HT1080 (cell line): ENCODE results near the gene PRICKLE1. TPM values are rescaled to one million over a fixed set of nuclear protein-coding genes. Genes with fewer than 3 reads are reported as not detected.
"Not testable (repeated sequence)": the region's sequence is repeated elsewhere in the genome, so short reads cannot be mapped to it uniquely, and the experiment has no call there.

Source experiments
- DNase-seq: peaks from one replicate; pipeline ENCODE4 v3.0.0-alpha.2; 2015; ENCODE audit warnings: low read depth
- total RNA-seq: library from RNA; depleted of rRNA; stranded (reverse); fragments of >200 nt; shearing (Covaris generic); gene quantifications from 2 replicates; pipeline ENCODE4 v1.2.3, GENCODE V29; 2014

The PRICKLE1 gene
- total RNA-seq, 1 experiment from 2014 or later: 8.6 TPM

DNA sequence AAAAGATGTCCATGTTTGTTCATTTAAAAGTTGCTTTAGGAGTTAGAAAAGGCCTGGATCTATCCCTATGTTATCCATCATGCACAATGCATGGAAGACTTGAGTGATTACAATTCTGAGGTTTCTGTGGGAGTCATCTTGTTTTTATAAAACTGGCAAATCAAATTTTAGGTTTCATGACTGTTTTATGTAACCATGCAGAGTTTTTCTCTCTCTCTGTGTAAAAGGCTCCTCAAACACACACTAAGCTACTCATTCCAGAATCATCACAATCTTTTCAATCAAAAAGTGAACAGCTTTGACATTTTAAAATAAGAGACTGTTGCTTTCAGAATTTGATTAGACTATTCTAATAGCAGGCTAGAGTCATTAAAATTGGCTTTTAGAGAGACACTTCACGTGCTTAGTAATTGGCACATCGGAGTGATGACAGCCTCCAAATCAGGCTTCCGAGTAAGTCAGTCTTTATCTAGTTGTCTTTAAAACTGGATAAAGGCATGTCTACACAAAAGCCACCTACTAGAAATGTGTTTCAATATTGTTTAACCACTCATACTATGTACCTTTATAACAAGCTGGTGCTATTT, 31.9 kb downstream of the PRICKLE1 start:
- no peak for DNase-seq

DNA sequence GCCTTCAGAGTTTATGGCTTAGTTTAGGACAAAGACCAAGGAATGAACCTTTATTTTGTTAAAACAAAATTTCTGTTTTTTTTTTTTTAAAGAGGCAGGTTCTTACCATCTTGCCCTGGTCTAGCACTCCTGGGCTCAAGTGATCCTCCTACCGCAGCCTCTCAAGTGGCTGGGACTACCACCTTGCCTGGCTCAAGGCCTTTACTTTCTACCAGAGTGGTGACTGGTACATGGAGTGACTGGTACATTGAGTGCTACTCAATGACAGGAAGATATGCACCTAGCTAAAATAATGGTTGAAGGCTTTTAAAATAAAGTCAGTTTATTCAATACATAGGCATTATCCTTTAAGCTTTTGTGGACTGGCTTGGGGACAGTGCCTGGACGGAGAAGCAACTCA, 32.6 kb downstream of the PRICKLE1 start:
- DNase-seq: no peak

DNA sequence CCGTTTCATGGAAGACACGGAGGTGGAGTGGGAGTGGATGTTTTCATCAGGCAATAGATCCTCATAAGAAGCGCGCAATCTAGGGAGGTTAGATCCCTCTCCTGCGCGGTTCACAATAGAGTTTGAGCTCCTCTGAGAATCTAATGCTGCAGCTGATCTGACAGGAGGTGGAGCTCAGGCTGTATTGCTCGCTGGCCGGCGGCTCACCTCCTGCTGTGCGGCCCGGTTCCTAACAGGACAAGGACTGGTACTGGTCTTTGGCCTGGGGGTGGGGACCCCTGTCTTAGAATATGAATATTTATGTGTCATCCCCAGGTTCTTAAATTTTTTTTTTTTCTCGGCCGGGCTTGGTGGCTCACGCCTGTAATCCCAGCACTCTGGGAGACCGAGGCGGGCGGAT, 36.7 kb downstream of the PRICKLE1 start:
- no peak for DNase-seq

DNA sequence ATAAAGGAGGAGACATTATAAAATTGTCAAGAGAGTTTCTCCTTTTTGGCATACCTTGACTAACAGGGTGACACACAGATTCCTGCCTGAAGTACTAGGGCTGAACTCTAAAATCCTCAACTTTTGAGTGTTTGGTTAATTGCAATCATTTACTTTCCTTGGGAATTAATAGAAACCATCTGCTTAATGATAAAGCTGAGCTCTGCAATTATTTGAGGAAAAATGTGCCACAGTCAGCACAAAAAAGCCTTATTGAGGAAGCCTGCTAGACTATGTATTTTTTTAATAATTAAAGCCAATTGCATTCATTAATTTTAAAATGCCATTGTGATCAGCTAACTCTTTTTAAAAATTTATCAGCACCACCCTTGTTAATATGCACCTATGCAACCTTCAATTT, 38.7 kb downstream of the PRICKLE1 start:
- DNase-seq: no peak

DNA sequence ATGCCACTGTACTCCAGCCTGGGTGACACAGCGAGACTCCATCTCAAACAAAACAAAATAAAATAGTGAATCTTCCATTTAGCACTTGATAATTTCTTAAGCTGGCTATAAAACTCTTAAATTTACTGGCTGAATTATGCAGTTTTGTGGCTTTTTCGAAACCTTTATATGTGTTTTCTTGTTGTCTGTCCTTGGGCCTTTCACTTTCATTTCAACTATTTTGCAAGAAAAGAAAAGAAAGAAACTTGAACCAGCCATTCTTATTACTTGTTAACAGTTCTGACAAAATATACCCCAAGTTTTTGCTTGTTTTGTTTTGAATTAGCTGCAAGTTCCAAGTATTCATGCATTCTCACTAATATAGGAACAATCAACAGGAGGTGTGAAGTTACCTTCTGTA, 42.8 kb downstream of the PRICKLE1 start:
- no peak for DNase-seq

DNA sequence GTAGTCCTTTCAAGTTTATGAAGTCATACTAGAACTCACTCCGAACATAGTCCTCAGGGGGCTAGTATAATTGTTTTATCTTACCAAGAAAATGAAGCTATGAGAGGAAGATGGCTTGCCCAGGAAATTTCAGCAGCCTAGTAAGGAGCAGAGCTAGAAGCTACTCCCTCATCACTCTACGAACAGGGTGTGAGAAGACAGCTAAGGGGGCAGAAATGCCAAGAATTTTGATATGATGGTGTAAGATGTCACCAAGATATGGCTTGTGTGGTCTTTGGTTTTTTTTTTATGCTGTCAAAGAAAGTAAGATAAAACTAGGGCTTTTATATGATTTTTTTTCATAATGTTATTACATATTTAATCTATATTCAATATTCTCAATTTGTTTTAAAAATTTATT, 47.6 kb downstream of the PRICKLE1 start:
- no peak for DNase-seq

DNA sequence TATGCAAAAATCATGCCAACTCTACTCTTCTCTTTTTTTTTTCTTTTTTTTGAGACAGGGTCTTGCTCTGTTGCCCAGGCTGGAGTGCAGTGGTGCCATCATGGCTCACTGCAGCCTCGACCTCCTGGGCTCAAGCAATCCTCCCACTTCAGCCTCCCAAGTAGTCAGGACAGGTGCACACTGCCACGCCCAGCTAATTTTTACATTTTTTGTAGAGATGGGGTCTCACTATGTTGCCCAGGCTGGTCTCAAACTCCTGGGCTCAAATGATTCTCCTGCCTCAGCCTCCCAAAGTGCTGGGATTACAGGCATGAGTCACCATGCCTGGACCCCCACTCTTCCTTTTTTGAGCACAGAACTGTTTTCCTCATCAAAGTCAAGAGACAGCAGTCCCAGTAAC, 48.2 kb downstream of the PRICKLE1 start:
- not testable (repeated sequence) for DNase-seq

DNA sequence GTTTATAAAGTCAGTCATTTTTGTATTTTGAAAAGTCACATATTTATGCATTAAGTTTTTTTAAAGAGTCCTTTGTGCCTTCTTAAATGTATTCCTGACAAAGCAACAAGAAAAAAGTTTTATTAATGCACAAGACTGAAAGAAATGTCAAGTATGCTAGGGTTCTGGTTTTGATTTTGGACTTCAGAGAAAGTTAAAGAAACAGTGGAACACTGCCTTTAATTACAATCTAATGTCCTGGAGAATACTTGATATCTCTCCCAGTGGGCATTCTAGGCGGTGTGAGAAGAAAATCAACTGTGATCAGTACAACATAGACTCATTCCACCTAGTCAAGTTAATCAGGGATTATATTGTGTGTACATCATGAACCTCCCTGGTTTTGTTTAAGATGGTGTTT, 49.9 kb downstream of the PRICKLE1 start:
- no peak for DNase-seq

DNA sequence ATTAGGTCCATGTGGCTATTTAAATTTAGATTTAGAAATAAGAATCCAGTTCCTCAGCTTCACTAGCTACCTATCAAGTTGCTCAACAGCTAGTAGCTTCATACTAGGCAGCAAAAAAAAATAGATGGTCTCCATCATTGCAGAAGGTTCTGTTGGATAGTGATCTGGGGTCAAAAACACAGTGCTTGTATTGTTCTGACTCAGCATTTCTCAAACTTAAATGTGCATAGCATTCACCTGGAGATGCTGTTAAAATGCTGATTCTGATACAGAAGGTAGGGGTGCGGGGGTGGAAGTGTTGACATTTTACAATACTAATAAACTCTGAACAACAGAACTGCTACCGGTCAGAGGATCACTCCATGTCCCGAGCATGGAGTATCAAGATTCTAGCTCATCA, 51.3 kb downstream of the PRICKLE1 start:
- DNase-seq: no peak

DNA sequence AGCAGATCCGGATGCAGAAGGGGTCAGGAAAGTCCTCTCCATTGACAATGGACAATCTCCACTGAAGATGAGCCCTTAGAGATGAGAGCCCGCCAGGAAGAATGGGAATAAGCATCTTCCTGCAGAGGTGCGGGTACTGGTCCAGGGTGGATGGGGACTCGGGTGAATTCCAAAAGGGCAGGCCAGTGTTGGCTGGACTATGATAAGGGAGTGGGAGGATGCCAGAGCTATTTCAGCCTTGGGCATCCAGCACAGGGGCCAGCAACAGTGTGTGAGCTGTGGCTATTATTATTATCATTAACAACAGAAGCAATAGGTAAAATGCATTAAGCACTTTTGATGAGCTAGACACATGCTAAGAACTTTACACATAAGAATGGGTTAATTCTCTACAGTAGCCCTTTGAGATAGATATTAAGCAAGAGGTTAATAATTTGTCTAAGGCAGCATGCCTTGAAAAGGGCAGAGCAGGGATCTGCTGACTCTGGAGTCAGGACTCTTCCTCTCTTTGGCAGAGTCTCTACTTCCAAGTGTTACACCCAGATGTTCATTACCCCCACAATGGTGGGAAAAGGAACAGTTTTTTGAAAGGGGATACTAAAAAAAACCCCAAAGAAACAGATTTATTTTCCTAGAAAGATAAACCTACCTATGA, 55.2 kb downstream of the PRICKLE1 start:
- no peak for DNase-seq

DNA sequence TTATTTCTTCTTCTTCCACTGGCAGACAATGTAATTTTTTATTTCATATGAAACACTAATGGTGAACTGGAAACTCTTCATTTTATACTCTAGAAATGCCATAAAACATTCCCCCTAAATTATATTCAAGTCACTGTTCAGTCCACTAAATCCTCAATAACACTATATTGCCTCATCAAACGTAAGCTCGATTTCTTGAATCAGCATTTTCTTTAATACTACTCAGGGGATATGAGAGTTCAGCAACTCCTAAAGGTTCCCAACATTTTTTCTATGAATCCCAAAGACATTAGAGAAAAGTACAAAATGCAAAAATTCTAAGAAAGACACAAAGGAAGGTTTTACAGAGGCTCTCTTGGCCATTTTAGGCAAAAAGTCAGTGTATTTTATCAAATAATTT, 59.3 kb downstream of the PRICKLE1 start:
- DNase-seq: no peak

DNA sequence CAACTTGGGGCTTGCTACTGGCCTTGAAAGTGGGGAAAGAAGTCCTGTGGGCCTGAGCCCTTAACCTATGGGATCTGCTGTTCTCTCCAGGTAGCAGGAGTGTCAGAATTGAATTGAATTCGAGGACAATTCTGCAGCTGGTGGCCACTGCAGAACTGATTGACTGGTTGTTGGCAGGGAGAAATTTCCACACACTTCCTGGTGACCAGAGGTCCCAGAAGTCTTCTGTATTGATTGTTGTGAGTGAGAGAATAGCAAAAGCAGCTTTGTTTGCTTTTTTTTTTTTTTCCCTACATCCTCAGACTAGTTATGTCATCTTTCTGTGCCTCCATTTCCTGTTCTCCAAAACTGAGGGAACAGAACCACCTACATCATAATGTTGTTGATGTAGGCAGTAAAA, 64.1 kb downstream of the PRICKLE1 start:
- DNase-seq: no peak

DNA sequence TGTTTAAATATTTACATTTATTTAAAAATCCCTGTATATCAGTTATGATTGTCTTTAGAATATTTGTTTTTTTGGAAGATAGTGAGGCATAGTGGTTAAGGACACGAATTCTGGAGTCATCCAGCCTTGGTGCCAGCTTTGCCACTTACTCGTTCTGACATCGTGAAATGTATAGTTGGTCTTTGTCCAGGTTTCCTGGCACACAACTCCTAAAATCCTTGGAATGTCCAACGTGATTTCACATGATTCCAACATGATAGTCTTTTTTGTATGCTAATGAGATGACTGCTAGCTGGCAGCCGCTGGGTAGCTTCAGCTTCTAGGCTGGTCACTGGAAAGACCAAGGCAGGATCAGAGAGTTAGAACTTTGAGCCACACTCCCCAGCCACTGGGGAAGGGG, 64.8 kb downstream of the PRICKLE1 start:
- DNase-seq: peak; percentile 8

DNA sequence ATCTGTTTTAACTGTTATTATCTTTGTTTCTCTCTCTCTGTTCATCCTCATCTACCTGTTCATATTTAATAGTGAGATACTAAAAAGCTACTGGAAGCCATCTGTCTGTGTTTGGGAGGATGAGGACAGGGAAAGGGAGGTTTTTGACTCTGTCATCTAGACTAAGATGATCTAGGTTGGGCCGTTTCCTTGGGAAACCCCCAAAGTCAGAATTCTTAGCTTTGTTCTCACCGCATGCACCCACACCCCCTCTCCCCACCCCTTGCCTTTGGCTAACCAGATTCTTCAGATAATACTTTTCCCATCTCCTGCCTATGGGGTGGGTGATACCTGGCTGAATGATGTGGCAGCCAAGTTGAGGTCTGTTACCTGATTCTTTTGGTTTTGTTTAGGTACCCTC, 73.0 kb downstream of the PRICKLE1 start:
- DNase-seq: no peak

DNA sequence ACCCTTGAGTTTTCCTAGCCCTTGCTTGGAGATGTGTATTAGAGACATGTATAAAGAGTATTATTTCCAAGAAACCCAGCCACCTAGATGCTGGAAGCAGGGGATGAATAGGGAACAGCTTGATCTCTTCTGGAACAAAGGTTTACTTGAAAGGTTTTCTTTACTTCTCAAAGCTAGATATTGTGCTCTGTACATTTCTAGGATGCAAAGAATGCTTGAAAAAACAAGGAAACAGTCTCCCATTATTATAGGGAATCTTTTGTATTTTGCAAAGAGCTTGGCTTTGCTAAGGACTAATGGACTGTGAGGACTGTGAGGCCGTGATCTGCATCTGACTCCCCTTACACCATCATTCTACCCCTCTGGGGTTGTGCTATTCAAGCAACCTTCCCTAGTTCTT, 77.9 kb downstream of the PRICKLE1 start:
- no peak for DNase-seq

DNA sequence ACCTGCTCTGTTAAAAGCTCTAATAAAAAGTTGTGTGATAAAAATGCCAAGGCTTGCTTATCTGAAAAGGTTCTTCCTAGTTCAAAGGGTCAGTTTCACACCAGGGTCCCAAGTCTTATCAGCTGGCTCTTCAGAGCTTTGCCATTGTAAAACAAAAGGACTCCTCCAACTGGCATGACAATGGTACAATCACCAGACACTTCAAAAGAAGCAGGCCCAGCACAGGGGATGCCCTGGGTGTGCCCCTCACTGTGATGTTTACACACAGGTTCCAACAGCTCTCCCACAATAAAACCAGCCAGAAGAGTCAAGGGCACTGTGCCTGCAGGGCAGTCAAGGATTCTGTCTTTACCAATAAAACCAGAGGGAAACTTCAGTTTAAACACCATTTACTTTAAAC, 78.7 kb downstream of the PRICKLE1 start:
- no peak for DNase-seq

DNA sequence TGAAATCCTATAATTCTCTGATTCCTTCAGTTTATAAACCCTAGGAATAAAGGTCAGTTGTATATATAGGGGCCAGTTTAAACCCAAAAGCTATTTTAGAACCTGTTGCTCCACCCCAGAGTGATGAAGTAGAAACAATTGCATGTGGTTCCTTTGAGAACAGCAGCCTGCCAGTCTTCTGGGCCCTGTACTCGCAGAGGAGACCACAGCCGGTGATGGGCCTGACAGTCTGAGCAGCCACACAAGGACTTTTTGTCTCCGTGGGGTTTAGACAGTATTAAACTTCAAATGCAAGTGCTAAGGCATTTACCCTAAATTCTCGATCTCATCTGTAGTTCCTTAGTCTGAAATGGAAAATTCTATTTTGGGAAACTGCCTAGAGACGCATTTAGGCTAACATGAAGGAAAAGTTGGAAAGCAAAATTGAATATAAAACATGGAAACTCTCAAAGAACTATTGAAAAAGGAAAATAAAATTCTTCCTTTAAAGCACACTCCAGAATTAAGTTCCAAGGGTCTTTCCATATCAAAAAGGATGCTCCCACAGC, 80.6 kb downstream of the PRICKLE1 start:
- DNase-seq: no peak

DNA sequence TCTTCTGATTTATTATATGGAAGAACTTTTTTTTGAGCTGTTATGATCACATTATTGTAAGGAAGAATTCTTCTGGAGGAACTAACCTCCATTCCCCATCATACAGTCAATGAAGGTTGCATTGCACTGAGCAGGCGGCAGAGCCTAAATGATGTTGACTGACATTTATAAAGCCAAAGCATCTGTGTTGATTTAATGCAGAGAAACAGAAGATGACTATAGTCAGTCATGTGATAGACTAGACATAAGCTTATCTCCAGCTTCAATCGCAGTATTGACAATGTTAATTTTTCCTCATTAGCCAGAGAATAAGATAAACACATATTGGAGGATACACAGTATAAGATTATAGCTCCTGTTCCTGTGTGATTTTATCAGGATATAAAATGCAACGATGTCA, 82.0 kb downstream of the PRICKLE1 start:
- DNase-seq: no peak

DNA sequence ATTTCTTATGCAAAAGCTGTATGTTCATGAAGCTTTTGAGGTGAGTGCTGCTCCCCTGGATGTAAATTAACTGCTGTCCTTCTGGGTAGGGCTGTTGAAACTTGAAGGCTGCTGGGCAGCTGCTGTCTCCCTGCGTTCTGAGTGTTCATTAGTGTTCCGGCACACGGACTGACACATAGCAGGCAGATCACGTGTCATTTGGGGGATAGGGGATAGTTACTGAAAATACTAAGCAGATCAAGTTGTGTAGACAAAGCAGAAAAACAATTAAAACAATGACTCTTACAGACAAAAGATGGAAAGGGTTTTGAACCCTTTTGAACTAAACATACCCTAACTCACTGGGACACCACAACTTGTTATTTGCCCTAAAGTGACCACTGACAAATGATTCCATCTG, 82.5 kb downstream of the PRICKLE1 start:
- no peak for DNase-seq

DNA sequence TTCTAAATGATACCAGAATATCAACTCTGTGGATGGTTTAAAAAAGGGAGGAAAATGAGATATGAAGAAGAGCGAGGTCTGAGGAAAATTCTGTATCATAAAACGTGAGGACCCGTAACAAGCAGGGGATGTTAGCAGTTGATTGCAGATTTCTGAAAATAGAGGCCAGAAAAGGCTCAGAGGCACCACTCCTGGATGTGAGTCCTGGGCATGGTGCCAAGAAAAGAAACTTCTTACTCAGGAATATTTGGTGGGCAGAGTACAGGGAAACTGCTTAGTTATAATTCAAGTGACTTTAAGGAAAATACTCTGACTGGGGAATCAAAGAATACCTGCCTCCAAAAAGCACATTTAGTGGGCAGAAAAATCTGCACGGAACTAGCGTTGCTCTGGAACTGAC, 85.5 kb downstream of the PRICKLE1 start:
- DNase-seq: no peak

DNA sequence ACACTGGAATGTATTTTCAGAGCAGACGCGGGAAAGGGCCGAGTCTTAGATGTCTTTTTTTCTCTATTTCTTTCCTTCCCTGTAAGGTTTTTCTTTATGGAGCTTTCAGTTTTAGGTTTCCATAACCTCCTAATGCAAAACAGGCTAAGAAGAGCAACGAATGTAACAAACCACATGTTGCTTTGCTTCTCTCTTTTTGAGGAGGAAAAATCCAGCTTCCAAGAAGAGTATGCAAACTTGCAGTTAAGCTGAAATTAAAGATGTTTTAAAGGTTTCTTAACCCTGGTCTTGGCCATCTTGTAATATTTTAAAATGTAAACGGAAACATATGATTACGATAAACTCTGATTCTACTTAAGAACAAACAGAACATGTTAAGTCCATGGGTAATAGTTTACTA, 86.9 kb downstream of the PRICKLE1 start:
- DNase-seq: no peak

DNA sequence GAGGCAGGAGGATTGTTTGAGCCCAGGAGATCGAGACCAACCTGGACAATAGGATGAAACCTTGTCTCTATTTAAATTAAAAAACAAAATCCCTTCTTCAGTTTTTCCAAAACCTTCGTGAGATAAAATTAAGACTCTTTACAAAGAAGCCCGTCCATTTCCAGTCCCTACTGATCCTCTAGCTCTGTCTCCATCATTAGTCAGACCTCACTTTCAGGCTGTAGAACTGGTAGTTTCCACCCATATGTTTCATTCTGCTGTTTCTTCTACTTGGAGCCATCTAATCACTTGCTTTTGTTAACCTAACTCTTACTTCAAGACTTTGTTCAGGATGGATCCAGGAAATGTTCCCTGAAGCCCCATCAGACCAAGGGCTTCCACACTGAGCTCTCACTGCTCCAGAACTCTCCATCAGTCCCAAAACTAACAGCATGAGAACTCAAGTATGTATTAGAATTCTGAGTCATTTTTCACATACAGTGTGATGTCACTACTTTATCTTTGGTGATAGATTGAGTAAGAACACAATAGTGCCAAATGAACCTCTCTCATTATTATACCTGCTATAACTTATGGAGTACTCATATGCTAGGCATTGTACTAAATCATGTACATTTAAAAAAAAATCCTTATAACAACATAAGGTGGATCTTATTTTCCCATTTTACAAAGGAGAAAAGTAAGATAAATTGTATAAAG, 90.8 kb downstream of the PRICKLE1 start:
- DNase-seq: no peak

DNA sequence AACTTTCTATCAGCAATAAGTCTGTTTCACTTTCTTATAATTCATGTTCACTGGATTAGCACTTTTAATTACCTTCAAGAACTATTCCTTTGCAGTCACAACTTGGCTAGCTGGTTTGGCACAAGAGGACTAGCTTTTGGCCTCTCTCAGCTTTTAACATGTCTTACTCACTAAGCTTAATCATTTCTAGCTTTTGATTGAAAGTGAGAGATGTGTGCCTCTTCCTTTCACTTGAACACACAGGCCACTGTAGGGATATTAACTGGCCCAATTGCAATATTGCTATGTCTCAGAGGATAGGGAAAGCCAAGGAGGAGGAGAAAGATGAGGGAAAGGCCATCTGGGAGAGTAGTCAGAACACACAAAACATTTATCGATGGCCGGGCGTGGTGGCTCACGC, 92.7 kb downstream of the PRICKLE1 start:
- no peak for DNase-seq
